Suprapubic skin (tissue), 4 donors: ENCODE measurements around the gene DMRT1.

Experiments
- POLR2A ChIP-seq, 2 donors: fragments of 450-650 bp; IDR thresholded peaks; one replicate each; pipeline ENCODE4 v1.6.1; 2017; ENCODE audit warnings: antibody characterized with exemption in 2 of 2, mild to moderate bottlenecking in 2 of 2, moderate library complexity in 2 of 2
- POLR2AphosphoS5 ChIP-seq, 3 donors: sonication (generic); formaldehyde crosslinking; IDR thresholded peaks; one replicate each; pipeline ENCODE4 v1.6.1; 2017; ENCODE audit warnings: antibody characterized with exemption in 3 of 3

- TF ChIP-seq POLR2AphosphoS5 (IDR thresholded peaks at IDR 0.05) (no peak), POLR2A (IDR thresholded peaks at IDR 0.05) (no peak)
Measured at GRCh38 chr9:959105-959504, 117.6 kb downstream of the DMRT1 start.
